Bronchial epithelial cell (primary cell): ENCODE measurements around the gene NCOA7. TPM values are rescaled to one million over a fixed set of nuclear protein-coding genes. Genes with fewer than 3 reads are reported as not detected.
A peak's percentile ranks its signal among the peaks of the same experiment; 100 is the strongest.

Experiments
- DNase-seq: peaks from one replicate; pipeline ENCODE4 v3.0.0-alpha.2; 2010; ENCODE audit warnings: low read depth
- FAIRE-seq: peaks from 2 replicates; lab custom pipeline; 2011; peaks lifted over from hg19 to GRCh38; lab: Jason Lieb, UNC
- H3K27me3 ChIP-seq: 2 replicates; pipeline ENCODE4 v1.5.1; 2011; ENCODE audit warnings: low read length; ENCODE audit not compliant: control insufficient read depth, insufficient read depth
- H3K36me3 ChIP-seq: 2 replicates; pipeline ENCODE4 v1.5.1; 2011; ENCODE audit warnings: low read length; ENCODE audit not compliant: control insufficient read depth, insufficient read depth
- H3K4me3 ChIP-seq: 2 replicates; pipeline ENCODE4 v1.5.1; 2011; ENCODE audit warnings: mild to moderate bottlenecking, low read depth, low read length, control low read depth
- total RNA-seq: library from RNA; depleted of rRNA; stranded (reverse); fragments of >200 nt; gene quantifications from 2 replicates; pipeline ENCODE4 v1.2.1, GENCODE V29; 2014
- TF ChIP-seq, protein P1 (sequence below): IDR thresholded peaks from 2 replicates; pipeline ENCODE4 v1.5.1; 2011; ENCODE audit warnings: mild to moderate bottlenecking, moderate library complexity, low read length, control low read depth, inconsistent platforms; ENCODE audit not compliant: insufficient read depth, severe bottlenecking

The NCOA7 gene
- total RNA-seq, 1 donor from 2014 or later = 39.0 TPM

DNA sequence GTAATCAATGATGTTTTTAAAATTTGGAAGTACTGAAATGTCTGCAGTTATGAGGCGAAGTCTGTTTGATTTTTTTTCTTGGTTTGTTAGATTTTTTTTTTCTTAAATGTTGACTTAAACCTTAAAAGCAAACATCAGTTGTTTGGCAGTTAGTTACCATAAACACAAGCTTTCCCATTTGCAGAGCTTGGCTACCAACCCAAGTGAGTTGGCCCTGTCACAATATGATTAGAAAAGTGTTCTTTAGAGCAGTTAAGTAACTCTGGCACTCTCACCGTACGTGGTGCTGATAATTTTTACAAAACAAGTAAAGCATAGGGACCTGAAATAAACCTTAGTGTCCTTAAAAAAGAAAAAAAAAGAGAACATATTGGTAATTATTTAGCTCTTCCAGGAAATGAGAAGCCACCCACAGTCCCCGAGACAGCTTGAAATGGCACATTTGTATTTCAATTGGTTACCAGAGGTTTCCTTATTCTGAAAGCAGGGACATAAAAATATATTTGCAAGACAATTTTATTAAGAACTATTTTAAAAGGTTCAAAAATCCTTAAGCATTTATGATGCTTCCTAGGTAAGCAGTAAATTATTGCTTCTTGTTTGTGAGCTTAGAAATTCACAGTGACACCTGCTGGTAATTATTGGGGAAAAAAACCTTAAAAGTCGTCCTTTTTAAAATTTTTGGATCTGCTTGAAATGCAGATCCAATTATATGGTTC lies 37.4 kb upstream of the NCOA7 start:
- TF ChIP-seq, protein P1, sequence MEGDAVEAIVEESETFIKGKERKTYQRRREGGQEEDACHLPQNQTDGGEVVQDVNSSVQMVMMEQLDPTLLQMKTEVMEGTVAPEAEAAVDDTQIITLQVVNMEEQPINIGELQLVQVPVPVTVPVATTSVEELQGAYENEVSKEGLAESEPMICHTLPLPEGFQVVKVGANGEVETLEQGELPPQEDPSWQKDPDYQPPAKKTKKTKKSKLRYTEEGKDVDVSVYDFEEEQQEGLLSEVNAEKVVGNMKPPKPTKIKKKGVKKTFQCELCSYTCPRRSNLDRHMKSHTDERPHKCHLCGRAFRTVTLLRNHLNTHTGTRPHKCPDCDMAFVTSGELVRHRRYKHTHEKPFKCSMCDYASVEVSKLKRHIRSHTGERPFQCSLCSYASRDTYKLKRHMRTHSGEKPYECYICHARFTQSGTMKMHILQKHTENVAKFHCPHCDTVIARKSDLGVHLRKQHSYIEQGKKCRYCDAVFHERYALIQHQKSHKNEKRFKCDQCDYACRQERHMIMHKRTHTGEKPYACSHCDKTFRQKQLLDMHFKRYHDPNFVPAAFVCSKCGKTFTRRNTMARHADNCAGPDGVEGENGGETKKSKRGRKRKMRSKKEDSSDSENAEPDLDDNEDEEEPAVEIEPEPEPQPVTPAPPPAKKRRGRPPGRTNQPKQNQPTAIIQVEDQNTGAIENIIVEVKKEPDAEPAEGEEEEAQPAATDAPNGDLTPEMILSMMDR = peak; percentile 5
- peak; percentile 55 for DNase-seq
- no peak for FAIRE-seq
- no peaks in the 10 kb centered on the region for H3K36me3 ChIP-seq
- peaks cover 2% of the 10 kb centered on the region for H3K27me3 ChIP-seq
- H3K4me3 ChIP-seq = no peak overlapping the region

DNA sequence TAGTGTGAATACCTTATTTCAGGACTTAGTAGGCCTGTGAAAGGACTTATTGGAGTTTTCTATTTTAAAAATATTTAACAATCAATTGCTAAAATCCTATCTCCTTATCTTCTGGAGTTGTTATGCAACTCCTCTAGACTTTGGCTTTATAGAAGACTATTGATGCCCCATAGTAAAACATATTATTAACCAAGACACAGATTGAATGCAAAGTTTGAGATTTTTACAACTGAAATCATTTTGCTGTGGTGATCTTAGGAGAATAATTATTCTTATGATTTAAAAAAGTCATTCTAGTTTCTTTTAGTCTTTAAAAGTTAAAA lies 36.9 kb upstream of the NCOA7 start:
- no peak for DNase-seq
- Histone ChIP-seq H3K27me3 (peaks cover 2% of the 10 kb centered on the region), H3K4me3 (no peak overlapping the region), H3K36me3 (no peaks in the 10 kb centered on the region)
- TF ChIP-seq, protein P1 = no peak
- FAIRE-seq = no peak

DNA sequence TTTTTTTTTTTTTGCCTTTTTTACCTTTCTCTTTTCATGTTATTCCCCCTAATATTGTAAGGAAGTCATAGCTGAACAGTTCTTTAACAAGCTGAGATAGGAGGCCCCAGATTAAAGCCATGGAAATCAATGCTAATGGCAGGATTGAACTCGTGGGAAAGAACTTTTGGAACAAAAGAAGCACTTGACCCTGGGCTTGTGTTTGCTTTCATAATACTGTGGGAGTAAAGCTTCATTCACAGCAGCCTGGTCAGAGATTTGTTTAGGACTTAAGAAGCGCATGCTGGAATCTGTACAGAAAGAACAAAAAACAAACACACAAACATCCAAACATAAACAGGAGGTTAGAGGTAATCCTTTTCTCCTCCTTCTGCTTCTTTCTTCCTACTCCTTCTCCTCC lies 36.2 kb upstream of the NCOA7 start:
- FAIRE-seq = no peak
- no peak overlapping the region for H3K4me3 ChIP-seq
- TF ChIP-seq, protein P1 = no peak
- H3K36me3 ChIP-seq = no peaks in the 10 kb centered on the region
- H3K27me3 ChIP-seq = peaks cover 2% of the 10 kb centered on the region
- DNase-seq = no peak

DNA sequence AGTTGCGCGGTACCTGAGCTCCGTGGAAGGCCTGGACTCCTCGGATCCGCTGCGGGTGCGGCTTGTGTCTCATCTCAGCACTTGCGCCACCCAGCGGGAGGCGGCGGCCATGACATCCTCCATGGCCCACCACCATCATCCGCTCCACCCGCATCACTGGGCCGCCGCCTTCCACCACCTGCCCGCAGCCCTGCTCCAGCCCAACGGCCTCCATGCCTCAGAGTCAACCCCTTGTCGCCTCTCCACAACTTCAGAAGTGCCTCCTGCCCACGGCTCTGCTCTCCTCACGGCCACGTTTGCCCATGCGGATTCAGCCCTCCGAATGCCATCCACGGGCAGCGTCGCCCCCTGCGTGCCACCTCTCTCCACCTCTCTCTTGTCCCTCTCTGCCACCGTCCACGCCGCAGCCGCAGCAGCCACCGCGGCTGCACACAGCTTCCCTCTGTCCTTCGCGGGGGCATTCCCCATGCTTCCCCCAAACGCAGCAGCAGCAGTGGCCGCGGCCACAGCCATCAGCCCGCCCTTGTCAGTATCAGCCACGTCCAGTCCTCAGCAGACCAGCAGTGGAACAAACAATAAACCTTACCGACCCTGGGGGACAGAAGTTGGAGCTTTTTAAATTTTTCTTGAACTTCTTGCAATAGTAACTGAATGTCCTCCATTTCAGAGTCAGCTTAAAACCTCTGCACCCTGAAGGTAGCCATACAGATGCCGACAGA lies 31.4 kb upstream of the NCOA7 start:
- TF ChIP-seq, protein P1 = no peak
- Histone ChIP-seq H3K4me3 (no peak overlapping the region), H3K36me3 (no peaks in the 10 kb centered on the region), H3K27me3 (no peaks in the 10 kb centered on the region)
- FAIRE-seq (no peak), DNase-seq (no peak)

DNA sequence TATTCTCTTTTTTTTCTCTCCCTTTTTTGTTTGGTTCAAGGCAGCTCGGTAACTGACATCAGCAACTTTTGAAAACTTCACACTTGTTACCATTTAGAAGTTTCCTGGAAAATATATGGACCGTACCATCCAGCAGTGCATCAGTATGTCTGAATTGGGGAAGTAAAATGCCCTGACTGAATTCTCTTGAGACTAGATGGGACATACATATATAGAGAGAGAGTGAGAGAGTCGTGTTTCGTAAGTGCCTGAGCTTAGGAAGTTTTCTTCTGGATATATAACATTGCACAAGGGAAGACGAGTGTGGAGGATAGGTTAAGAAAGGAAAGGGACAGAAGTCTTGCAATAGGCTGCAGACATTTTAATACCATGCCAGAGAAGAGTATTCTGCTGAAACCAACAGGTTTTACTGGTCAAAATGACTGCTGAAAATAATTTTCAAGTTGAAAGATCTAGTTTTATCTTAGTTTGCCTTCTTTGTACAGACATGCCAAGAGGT lies 30.8 kb upstream of the NCOA7 start:
- Histone ChIP-seq H3K36me3 (no peaks in the 10 kb centered on the region), H3K4me3 (no peak overlapping the region), H3K27me3 (no peaks in the 10 kb centered on the region)
- TF ChIP-seq, protein P1 = no peak
- DNase-seq (no peak), FAIRE-seq (no peak)
